H54 (cell line): ENCODE measurements around the gene HRC.
"Not testable (repeated sequence)": the region's sequence is repeated elsewhere in the genome, so short reads cannot be mapped to it uniquely, and the experiment has no call there.

ENCODE experiments used
- DNase-seq: peaks from one replicate; pipeline ENCODE4 v3.0.0; 2011; ENCODE audit warnings: low spot score, mixed read lengths; ENCODE audit not compliant: insufficient read length
- FAIRE-seq: peaks from 3 replicates; lab custom pipeline; 2011; peaks lifted over from hg19 to GRCh38; lab: Jason Lieb, UNC
- POLR2A ChIP-seq: IDR thresholded peaks from 2 replicates; pipeline ENCODE4 v1.6.1; 2011; ENCODE audit warnings: low read depth, mild to moderate bottlenecking, low read length

Gene HRC

GRCh38 chr19:49151267-49152118 lies 3.7 kb downstream of the HRC start:
- no peak for DNase-seq

GRCh38 chr19:49150944-49151243 lies 4.3 kb downstream of the HRC start:
- no peak for TF ChIP-seq POLR2A
- DNase-seq = no peak
- no peak for FAIRE-seq

More at GRCh38 chr19:49151267-49152118, 3.7 kb downstream of the HRC start:
- no peak for TF ChIP-seq POLR2A
- no peak for FAIRE-seq

DNA sequence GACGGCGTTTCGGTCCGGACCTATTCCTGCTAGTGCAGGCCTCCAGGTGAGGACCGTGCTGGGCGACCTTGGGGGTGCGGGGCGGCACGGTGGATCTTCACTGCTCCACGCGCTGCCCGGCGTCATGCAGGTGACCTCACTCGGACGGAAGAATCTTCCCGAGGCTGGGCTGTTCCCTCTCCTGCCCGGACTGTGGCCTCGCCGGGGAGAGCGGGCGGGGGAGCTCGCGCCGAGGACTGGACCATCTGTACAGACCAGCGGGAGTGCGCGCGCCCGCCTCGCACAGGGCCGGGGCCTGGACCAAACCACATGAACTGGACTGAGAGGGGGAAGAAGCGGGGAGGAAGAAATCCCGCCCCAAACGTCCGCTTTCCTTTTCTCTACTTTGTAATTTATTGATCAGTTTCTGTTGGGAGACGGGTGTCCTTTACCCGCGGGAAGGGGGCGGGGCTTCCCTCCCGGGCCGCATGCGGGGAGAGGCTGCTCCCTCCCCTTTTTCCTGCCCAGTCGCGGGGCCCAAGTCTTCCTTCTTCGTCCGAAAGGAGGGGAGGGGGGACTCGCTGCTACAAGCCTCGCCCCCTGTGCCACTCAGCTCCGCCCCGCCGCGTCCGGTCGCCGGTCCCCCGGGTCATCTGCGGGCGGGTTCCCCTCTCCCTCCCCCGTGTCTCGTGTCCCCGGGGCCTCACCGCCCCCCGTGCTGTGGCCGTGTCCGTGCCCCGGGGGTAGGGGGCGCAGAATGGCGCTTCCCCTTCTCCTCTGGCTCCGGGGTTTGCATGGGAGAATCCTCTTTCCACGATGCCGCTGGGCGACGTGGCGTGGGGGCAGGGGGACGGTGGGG lies 4.9 kb downstream of the HRC start:
- no peak for DNase-seq
- TF ChIP-seq POLR2A = peak; percentile 27; the same call in 1 of the 2 replicates
- no peak for FAIRE-seq

DNA sequence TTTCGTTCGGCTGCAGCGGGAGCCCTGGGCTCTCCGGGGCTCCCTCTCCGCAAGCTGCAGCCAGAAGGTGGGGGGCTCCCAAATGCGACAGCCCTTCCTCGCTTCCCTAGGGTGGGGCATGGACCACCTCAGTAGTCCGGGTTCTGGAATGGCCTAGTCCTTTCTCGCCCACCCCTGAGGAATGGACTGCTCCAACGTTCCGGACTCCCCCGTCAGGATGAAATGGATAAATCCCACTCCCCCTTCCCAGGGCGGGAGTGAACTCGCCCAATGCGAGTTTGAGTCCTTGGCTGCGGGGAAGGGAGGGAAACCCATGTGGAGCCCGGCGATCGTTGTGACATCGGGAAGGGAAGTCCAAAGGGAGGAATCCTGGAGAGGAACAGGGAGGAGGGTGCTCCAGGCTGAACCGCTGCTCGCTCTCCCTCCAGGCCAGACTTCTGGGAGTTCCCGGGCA lies 5.5 kb downstream of the HRC start:
- FAIRE-seq (no peak), DNase-seq (no peak)
- TF ChIP-seq POLR2A = no peak

- DNase-seq = peak; percentile 77
- peak; percentile 26; the same call in 1 of the 2 replicates for TF ChIP-seq POLR2A
- FAIRE-seq = no peak
Observed at GRCh38 chr19:49148784-49149651, 6.2 kb downstream of the HRC start.

DNA sequence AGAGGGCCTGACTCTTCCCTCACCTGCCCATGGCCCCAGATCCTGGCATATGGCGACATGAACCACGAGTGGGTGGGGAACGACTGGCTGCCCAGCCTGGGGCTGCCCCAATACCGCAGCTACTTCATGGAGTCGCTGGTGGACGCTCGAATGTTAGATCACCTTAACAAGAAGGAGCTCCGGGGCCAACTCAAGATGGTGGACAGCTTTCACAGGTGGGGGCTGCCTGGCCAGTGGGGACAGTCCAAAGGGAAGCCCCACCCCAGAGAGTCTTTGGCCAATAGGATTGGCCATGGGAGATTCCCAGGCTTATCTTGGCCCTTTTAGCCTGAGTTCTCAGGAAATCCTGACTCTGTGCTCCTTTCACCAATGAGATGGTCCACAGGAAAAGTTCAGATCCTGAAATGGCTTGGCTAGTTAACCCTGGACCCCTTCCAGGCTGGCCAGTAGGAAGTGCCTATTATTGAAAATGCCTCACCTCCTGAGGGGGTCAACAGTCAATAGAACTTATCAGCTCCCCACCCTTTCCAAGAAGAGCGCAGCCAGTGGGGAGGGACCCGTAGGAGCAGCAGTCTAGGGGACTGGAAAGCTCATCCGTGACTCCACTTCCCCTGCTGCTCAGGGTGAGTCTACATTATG lies 7.0 kb downstream of the HRC start:
- no peak for FAIRE-seq
- TF ChIP-seq POLR2A = no peak
- DNase-seq = no peak

DNA sequence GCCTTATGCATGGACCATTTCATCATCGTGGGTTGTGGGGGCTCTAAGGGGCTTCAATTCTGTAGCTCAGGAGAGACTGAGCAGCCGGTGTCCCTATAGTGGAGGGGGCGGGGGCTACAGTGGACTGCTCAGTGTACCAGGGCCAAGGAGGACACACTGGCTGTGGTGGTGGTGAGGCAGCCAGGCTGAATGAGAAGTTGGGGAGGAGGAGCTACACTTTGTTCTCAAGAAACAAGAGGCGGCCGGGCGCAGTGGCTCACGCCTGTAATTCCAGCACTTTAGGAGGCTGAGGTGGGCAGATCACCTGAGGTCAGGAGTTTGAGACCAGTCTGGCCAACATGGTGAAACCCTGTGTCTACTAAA lies 8.8 kb downstream of the HRC start:
- FAIRE-seq, DNase-seq: not testable (repeated sequence)

DNA sequence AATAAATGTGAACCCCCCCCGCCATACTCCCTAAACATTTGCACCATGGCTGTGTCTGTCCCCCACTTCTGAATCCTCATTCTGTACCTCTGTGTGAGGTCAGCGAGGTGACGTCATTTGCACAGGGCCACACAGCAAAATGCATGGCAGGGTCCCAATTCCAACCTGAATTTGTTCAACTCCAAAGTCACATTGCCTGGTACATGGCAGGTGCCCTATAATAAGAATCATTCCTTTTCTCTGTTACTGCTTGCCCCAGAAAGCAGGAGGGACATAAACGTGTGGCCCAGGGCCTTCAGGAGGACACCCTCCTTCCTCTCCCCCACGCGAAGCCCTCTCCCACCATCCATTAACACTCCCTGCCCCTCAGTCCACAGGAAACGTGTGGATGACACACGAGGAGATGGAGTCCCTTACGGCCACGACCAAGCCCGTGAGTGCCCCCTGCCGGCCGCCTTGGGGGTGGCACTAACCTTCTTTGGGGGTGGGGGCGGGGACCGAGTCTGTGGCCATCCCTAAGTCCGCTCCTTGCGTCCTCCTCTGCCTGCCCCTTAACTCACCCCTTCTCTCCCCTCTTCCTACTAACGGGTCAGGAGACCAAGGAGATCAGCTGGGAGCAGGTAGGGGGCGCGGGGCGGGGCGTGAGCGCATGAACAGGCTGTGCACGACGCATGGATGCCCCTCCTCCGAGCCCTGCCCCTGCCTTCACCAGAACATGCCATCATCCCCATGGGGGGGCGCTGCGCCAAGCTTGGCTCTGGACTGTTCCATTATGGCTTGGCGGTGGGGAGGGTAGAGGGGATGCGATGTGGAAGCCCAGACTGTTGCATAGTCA lies 9.4 kb downstream of the HRC start:
- DNase-seq (no peak), FAIRE-seq (no peak)
- no peak for TF ChIP-seq POLR2A

GRCh38 chr19:49142866-49143335 lies 12.3 kb downstream of the HRC start:
- DNase-seq (peak; percentile 88), FAIRE-seq (peak; percentile 77)
- TF ChIP-seq POLR2A = peak; percentile 73

DNA sequence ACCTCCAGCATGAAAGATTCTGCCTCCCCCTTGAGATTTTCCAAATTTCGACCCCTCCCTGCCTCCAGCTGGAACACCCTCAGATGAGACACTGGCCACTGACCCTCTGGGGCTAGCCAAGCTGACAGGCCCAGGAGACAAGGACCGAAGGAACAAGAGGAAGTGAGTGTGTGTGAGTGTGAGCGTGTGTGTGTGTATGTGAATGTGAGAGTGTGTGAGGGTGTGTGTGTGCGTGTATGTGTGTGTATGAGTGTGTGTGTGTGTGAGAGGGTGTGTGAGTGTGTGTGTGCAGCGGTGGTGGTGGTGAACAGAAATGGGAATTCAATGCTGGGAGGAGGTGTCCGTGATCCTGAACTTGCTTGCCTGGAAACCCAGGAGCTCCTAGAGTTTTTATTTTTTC lies 13.8 kb downstream of the HRC start:
- FAIRE-seq (no peak), DNase-seq (no peak)
- TF ChIP-seq POLR2A = no peak

DNA sequence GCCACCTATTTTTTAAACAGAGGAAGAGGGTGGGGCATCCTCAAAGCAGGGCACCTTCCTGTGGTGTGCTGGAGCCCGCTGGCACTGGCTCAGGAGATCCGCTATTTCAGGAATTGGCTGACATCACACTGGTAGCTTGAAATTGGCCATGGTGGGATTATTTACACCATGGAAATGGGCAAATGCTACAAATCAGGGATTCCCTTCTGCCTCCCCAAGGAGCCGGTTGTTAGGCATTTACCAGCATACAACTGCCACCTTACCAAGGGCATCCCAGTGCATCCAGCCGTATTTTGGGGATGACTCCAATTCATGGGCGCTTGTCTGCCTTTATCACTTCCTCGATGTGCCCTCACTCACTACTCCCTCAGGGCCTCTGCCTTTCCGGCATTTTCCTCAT lies 14.2 kb downstream of the HRC start:
- DNase-seq = no peak
- no peak for TF ChIP-seq POLR2A
- FAIRE-seq = no peak

GRCh38 chr19:49136771-49137171 lies 18.4 kb downstream of the HRC start:
- no peak for FAIRE-seq

More at GRCh38 chr19:49136771-49137171, 18.4 kb downstream of the HRC start:
- DNase-seq = no peak
- TF ChIP-seq POLR2A = no peak
